ENCODE results near the gene NPTX2.
"Not testable (repeated sequence)": the region's sequence is repeated elsewhere in the genome, so short reads cannot be mapped to it uniquely, and the experiment has no call there.

The NPTX2 gene

GRCh38 chr7:98617051-98617959, at the start of gene NPTX2:
Gene NPTX2 (plus strand): TSS chr7:98617285. CDS start chr7:98617462, 177 bp downstream.
- no peak for DNase-seq (ENCODE audit: low read depth in 2 of 2)

DNA sequence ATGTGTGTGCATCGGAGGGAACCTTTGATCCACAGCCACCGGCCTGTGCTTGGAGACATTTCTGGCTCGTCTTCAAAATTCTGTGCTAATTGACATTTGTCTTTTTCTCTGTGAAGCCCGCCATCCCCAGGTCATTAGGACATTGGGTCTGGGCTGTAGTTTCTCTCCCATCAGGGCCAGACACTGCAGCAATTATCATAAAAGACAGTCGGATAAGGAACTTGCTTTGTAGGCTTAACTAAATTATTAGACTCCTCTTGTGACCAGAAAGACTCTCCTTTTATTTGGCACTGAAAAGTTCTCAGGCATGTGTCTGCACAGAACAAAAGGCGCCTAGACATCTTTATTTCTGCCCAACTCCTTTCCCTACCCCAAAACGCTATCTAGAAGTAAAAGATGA, 49.1 kb upstream of the NPTX2 start:
- no peak for DNase-seq (ENCODE audit: low read depth in 2 of 2)

DNA sequence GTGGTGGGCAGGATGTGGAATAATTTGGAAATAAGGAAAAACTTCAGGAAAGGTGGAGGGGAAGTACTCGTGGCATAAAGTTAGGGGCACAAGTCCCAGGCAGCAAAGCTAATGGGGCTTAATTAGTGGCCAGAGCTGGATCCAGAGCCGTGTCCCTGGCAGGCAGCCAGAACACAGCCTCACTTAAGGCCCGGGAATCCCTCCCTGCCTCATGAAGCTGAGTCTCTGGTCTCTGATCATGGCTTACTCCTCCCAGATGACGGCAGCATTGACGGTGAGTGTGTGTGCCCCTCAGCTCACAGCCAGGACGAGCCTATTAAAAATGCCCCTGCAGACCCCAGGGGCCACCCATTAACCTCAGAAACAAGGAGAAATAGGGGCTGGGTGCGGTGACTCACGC, 48.2 kb upstream of the NPTX2 start:
- DNase-seq (ENCODE audit: low read depth in 2 of 2) = no peak

- no peak for DNase-seq (ENCODE audit: low read depth in 2 of 2)
Observed at GRCh38 chr7:98569691-98570337, 47.3 kb upstream of the NPTX2 start.

DNA sequence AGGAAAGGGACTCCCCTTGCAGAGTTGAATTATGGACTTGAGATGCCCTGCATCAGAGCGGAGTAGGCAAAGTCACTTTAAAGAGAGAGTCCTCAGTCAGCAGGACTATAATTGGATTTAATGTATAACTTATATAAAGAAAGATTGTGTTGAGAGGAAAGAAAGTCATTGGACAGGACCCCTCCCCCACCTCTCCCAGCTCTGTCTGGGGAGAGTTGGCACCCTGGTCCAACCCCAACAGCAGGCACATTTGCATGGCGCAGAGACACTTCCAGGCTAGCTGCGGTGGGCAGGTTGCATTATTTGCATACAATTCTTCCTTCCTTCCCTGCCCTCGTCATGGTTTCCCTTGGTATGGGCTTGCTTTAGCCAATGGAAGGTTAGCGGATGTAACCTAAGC, 46.1 kb upstream of the NPTX2 start:
- DNase-seq (ENCODE audit: low read depth in 2 of 2) = no peak

GRCh38 chr7:98571986-98572385, 45.1 kb upstream of the NPTX2 start:
- DNase-seq (ENCODE audit: low read depth in 2 of 2) = no peak

DNA sequence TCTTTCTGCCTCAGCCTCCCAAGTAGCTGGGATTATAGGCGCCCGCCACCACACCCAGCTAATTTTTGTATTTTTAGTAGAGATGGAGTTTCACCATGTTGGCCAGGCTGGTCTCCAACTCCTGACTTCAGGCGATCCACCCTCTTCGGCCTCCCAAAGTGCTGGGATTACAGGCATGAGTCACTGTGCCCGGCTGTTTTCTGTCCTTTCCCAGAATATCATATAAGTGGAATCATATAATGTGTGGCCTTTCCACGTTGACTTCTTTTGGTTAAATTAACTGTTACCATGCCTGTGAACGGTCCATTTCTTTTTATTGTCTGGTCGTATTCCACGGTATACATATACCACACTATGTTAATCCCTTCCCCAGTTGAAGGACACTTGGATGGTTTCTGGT, 44.4 kb upstream of the NPTX2 start:
- DNase-seq (ENCODE audit: low read depth in 2 of 2) = not testable (repeated sequence)

DNA sequence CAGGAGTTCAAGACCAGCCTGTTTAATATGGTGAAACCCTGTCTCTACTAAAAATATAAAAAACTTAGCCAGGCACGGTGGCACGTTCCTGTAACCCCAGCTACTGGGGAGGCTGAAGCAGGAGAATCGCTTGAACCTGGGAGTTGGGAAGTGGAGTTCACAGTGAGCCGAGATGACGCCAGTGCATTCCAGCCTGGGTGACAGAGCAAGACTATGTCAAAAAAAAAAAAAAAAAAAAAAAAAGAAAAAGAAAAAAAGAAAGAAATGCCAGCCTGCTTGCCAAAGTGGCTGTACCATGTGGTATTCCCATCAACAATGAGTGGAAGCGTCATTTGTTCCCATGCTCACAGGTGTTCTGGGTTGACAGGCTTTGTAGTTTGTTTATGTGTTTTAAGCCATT, 43.3 kb upstream of the NPTX2 start:
- DNase-seq (ENCODE audit: low read depth in 2 of 2) = no peak

DNA sequence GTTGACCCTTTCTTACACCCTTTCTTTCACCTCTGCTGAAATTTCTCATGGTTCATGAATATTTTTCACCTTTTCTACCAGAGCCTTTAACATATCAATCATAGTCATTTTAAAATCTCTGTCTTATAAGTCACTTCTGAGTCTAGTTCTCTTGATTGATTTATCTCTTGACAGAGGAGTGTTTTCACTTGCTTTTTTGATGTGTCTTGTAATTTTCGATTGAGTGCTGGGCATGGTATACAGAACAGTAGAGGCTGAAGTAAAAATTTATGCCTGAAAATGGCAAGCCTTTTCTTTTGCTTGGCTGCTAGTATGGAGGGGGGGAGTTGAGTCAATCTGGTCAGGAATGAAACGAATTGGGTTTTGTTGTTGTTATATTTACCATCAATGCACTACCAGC, 41.2 kb upstream of the NPTX2 start:
- DNase-seq (ENCODE audit: low read depth in 2 of 2) = no peak

- DNase-seq (ENCODE audit: low read depth in 2 of 2) = no peak
Observed at GRCh38 chr7:98584830-98585229, 32.3 kb upstream of the NPTX2 start.

GRCh38 chr7:98591926-98592325, 25.2 kb upstream of the NPTX2 start:
- no peak for DNase-seq (ENCODE audit: low read depth in 2 of 2)

DNA sequence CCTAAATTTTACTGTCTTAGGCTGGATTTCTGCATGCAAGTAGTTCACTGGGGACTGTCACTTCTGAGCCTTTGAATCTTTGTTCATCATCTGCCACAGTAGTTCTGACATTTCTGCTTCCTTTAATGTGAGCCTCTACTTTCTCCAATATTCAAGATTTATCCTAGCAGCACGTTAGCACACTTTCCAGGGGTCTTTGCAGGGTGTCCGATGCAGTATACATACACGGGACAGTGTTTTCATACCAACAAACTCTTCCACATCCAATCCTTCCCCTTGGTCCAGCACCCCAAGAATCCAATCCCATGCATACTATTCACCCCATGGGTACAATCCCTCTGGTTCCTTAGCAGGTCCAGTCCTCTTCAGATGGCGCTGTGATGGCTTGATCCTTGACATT, 22.7 kb upstream of the NPTX2 start:
- DNase-seq (ENCODE audit: low read depth in 2 of 2) = no peak

- DNase-seq (ENCODE audit: low read depth in 2 of 2) = no peak
Observed at GRCh38 chr7:98594787-98595186, 22.3 kb upstream of the NPTX2 start.

DNA sequence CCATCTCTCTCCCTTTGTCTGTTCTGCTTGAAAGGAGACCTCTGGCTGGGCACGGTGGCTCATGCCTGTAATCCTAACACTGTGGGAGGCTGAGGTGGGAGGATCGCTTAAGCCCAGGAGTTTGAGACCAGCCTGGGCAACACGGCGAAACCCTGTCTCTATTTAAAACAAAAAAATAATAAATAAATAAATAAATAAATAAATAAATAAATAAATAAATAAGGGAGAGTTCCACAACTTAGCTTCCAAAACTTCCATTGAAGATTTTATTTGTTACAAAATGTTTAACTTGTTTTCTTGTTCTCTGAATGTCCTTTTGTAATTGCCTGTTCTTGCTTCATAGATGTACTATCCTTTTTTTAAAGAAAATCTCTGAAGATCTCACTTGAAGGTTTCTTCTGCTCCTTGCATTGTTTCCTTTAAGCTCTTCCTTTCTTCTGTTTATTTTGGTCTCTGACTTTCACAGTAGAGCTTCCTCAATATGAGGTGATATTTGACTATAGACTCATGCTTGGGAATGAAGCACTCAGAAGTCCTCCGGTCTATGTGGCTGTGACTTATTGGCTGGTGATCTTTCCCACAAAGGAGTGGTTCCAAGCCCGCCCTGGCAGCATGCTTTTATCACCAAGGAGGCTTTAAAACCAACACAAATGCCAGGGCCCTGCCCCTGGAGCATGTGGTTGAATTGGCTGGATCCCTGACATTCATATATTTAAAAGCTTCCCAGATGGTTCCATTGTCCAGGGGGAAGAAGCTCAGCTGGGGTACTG, 18.1 kb upstream of the NPTX2 start:
- DNase-seq (ENCODE audit: low read depth in 2 of 2) = no peak

DNA sequence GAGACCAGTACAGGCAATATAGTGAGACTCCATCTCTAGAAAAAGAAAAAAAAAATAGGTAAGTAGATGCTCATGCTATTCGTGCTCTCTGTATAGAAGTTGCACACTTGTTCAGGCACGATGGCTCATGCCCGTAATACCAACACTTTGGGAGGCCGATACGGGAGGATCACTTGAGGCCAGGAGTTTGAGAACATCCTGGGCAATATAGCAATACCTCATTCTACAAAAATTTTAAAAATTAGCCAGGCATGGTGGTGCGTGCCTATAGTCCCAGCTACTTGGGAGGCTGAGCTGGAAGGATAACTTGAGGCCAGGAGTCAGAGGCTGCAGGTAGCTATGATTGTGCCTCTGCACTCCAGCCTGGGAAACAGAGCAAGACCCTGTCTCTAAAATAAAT, 17.2 kb upstream of the NPTX2 start:
- DNase-seq (ENCODE audit: low read depth in 2 of 2) = no peak

DNA sequence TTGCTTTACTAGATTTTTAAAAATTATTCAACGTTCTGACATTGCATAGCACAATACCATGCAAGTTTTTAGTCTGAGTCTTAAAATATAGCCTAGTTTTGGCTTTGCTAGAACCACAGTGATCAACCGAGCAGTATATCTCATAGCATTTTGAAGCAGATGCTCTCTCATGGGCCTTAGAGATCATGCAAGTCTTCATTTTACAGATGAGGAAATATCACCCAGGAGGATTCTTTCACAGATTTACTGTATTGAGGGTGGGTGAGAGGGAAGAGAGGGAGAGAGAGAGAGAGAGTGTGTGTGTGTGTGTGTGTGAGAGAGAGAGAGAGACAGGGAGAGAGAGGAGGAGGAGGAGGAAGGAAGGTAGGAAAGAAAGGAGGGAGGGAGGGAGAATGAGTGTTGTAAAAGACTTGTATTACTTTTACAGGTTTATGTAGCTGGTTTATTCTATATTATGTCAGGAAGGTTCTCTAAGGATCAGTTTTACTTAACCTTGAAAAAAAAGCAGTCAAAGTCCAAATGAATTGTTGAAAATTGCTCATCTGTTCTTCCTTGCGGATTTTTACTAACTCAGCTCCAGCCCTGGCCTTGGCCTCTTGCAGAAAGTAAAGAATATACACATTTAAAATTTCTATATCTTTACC, 14.2 kb upstream of the NPTX2 start:
- DNase-seq (ENCODE audit: low read depth in 2 of 2) = no peak

DNA sequence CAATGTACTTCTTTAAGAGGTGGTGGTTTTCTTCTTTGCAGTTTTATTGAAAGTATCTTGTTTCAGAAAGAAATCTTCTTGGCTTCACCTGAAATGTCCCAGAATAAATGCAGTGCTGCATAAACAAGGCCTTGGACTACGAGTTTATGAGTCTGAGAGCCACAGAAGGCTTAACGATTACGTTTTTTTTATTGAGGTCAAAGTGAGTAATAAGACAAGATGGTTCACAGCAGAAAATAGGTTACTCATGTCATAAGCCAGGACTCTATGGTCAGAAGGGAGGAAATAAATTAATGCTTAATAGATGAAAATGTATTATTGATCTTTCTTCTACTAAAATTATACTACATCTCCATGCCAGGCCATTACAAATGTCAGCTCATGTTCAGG, 13.7 kb upstream of the NPTX2 start:
- DNase-seq (ENCODE audit: low read depth in 2 of 2) = no peak

- DNase-seq (ENCODE audit: low read depth in 2 of 2) = no peak
Observed at GRCh38 chr7:98613601-98614425, 3.3 kb upstream of the NPTX2 start.

- no peak for DNase-seq (ENCODE audit: low read depth in 2 of 2)
Observed at GRCh38 chr7:98616381-98617050, 569 bp upstream of the NPTX2 start.

DNA sequence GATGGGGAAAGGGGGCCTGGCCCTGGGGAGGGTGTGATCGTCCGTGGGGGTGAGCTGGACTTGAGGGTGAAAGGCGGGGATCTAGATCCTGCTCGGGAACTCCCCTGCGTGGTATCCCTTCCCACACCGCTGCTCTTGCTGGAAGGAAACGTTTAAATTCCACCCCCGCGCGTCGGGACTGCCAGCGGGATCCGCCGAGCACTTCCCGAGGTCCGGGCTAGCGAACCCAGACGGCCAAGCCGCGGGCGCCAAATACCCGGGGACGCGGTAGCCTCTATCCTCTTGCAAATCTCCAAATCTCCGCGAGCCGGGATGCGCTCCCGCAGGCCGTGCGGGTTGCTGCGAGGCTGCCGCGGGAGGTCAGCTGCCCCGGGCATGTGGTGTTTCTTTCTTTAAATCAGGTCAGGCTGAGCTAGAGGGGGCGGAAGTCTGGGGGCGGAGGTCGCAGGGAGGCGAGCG, 904 bp downstream of the NPTX2 start:
- DNase-seq (ENCODE audit: low read depth in 2 of 2) = no peak

All from stimulated activated CD8-positive, alpha-beta memory T cell treated with anti-CD3 and anti-CD28 coated beads, Interleukin-2, amount 100 ng/mL, for 1 hour (primary cell).